Astrocyte of the cerebellum (primary cell): Measurements from ENCODE around the gene KCNT2.
"Not testable (repeated sequence)": the region's sequence is repeated elsewhere in the genome, so short reads cannot be mapped to it uniquely, and the experiment has no call there.

ENCODE experiments used
- DNase-seq: peaks from one replicate; pipeline ENCODE4 v3.0.0-alpha.2; 2011; ENCODE audit warnings: low read depth
- H3K4me3 ChIP-seq: 2 replicates; pipeline ENCODE4 v1.5.1; 2011; ENCODE audit warnings: mild to moderate bottlenecking, low read depth, low read length, moderate library complexity
- CTCF ChIP-seq: IDR thresholded peaks from 2 replicates; pipeline ENCODE4 v1.5.1; 2012; ENCODE audit warnings: low read length, low read depth, moderate library complexity, mild to moderate bottlenecking; ENCODE audit errors: missing control alignments
- in situ Hi-C: cut with HindIII; loops from 2 replicates; pipeline ENCODE4 v1.10.0; 2017; ENCODE audit warnings: low sequenced_read_pairs

KCNT2 gene

GRCh38 chr1:196650403-196650802 is 42.2 kb upstream of the KCNT2 start:
- no peak overlapping the region for H3K4me3 ChIP-seq
- no peak for TF ChIP-seq CTCF
- in situ Hi-C loops = no loop called here
- DNase-seq = no peak

- in situ Hi-C loops = no loop called here
- no peak overlapping the region for H3K4me3 ChIP-seq
- TF ChIP-seq CTCF = no peak
- no peak for DNase-seq
These were observed 41.8 kb upstream of the KCNT2 start for GRCh38 chr1:196649990-196650389.

- in situ Hi-C loops = no loop called here
- TF ChIP-seq CTCF = no peak
- H3K4me3 ChIP-seq = no peak overlapping the region
These were observed 32.7 kb upstream of the KCNT2 start for GRCh38 chr1:196640976-196641375.

GRCh38 chr1:196639291-196639690 is 31.1 kb upstream of the KCNT2 start:
- DNase-seq, H3K4me3 ChIP-seq, in situ Hi-C loops: not testable (repeated sequence)

More at GRCh38 chr1:196640976-196641375, 32.7 kb upstream of the KCNT2 start:
- DNase-seq = no peak

GRCh38 chr1:196638466-196638865 is 30.2 kb upstream of the KCNT2 start:
- in situ Hi-C loops = no loop called here
- DNase-seq = no peak
- H3K4me3 ChIP-seq = no peak overlapping the region
- TF ChIP-seq CTCF = no peak

- TF ChIP-seq CTCF = no peak
- no peak for DNase-seq
- H3K4me3 ChIP-seq = no peak overlapping the region
- in situ Hi-C loops = no loop called here
These were observed 29.4 kb upstream of the KCNT2 start for GRCh38 chr1:196637606-196638005.

GRCh38 chr1:196628838-196629237 is 20.6 kb upstream of the KCNT2 start:
- no peak for DNase-seq
- no peak overlapping the region for H3K4me3 ChIP-seq
- TF ChIP-seq CTCF = no peak
- in situ Hi-C loops = no loop called here
